ENCODE results near the gene AIPL1. TPM values are rescaled to one million over a fixed set of nuclear protein-coding genes. Genes with fewer than 3 reads are reported as not detected.

AIPL1 gene
- total RNA-seq, 2 donors from 2014 or later, result not detected

DNA sequence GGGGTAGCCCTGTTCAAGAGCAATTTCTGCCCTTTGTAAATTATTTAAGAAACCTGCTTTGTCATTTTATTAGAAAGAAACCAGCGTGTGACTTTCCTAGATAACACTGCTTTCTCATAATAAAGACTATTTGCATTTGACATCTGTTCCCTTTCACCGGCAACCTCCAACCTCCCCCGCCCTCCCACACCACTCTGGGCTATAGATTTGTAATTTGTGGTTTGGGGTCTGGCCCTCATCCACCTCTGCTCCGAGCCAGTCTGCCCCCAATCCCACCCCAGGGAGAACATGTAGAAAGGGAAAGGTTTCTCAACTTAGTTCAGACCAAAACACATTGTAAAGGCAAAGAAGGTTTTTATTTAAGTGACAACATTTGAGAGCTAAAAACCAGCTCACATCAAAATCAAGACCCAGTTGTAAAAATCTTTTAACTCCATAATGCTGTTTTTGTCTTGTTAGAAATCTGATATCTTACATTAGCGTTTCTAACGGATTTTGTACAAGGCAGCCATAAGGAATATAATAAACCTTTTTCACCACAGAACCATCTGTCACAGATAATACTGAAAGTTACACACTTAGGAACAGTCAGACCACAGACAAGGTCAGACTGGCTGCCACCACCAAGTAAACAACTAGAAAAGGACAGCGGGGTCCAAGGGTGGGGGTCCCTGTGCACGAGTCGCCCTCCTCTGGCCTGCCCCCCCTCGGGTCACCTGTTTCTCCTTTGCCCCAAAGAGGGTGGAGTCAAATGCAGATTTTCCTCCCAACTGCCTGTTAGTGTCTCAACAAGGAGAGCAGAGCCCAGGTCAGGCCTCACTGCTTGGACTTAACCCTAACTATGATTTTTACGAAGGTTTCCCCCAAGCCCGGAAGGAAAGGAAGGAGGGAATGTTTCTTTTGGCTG is 16.3 kb upstream of the AIPL1 start:
- H3K9me3 ChIP-seq (ENCODE audit: control insufficient read depth, low read length, poor library complexity, severe bottlenecking), result no peaks in the 10 kb centered on the region
- Mint-ChIP-seq H3K27me3 (no peaks in the 10 kb centered on the region), H3K27ac (peak overlapping the region; percentile 75), H3K36me3 (ENCODE audit: low read depth) (no peaks in the 10 kb centered on the region), H3K4me1 (peaks cover 15% of the 10 kb centered on the region), H3K4me3 (no peak overlapping the region)
- DNase-seq, result no peak
- no peak for ATAC-seq

DNA sequence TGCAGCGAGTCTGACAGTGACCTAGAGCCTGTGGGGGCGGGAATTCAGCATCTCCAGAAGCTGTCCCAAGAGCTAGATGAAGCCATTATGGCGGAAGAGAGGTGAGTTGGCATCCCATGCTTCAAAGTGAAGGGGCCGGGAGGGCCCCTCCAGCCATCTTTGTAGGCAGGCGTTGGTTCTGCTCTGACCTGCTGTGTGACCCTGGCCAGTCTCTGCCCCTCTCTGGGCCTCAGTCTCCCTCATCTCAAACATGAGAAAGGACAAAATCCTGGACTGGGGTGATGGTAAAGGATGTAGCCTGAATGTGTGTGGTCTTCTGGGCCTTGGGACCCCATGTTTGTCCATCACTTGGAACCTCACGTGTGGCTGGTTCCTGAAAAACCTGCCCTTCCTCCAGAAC is 14.4 kb upstream of the AIPL1 start:
- ATAC-seq (no peak), DNase-seq (no peak)
- Mint-ChIP-seq H3K36me3 (ENCODE audit: low read depth) (no peaks in the 10 kb centered on the region), H3K27ac (no peak overlapping the region), H3K4me3 (no peak overlapping the region), H3K27me3 (no peaks in the 10 kb centered on the region), H3K4me1 (peaks cover 13% of the 10 kb centered on the region)
- H3K9me3 ChIP-seq (ENCODE audit: control insufficient read depth, low read length, poor library complexity, severe bottlenecking), result no peaks in the 10 kb centered on the region

DNA sequence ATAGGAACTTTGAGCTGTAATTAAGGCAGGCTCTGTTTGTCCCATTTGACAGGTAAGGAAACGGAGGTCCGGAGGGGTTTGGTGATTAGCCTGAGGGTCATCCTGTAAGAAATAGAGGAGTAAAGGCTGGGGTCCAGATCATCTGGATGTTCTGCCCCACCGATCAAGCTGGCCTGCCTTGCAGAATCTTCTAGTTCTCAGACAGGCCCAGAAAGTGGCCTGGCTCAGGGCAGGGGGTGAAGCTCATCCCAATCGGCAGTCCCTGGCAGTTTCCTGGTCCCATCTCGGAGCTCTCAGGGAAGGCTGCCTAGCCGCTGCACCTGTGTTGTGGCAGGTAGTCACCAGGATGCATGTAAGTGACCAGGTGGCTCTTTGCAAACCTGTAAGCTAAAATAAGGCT is 13.6 kb upstream of the AIPL1 start:
- ATAC-seq, result no peak
- H3K36me3 Mint-ChIP-seq (ENCODE audit: low read depth), result no peaks in the 10 kb centered on the region
- no peak overlapping the region for H3K4me3 Mint-ChIP-seq

DNA sequence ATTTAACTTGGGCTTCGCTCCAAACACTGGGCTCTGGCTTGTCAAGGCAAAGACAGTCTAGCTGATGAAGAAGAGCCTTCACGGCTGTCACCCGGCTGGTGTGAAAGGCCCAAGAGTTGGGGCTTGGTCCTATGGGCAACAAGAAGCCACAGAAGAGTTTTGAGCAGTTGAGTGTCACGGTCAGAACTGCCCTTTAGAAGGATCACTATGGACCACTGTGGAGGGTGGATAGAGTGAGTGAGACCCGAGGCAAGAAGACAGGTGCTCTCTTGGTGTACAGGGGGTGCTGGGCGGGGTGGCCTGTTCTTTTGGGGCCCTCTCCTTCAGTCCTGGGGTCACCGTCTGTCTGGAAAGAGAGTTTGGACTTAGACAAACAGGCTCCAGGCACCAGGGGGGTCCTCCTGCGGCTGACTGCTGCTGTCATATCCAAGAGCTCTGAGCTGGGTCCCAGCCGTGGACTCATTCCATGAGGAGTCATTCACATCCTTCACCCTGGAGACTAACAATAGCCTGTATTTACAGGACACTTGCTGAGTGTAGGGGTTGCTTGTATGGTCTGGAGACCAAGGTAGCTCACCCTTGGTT is 11.7 kb upstream of the AIPL1 start:
- ATAC-seq, result no peak
- Mint-ChIP-seq H3K27ac (no peak overlapping the region), H3K4me1 (peaks cover 12% of the 10 kb centered on the region)

More for the DNA sequence above, 13.6 kb upstream of the AIPL1 start:
- H3K9me3 ChIP-seq (ENCODE audit: control insufficient read depth, low read length, poor library complexity, severe bottlenecking), result no peaks in the 10 kb centered on the region
- DNase-seq, result no peak
- no peak overlapping the region for H3K27ac Mint-ChIP-seq
- peaks cover 13% of the 10 kb centered on the region for H3K4me1 Mint-ChIP-seq
- no peaks in the 10 kb centered on the region for H3K27me3 Mint-ChIP-seq

DNA sequence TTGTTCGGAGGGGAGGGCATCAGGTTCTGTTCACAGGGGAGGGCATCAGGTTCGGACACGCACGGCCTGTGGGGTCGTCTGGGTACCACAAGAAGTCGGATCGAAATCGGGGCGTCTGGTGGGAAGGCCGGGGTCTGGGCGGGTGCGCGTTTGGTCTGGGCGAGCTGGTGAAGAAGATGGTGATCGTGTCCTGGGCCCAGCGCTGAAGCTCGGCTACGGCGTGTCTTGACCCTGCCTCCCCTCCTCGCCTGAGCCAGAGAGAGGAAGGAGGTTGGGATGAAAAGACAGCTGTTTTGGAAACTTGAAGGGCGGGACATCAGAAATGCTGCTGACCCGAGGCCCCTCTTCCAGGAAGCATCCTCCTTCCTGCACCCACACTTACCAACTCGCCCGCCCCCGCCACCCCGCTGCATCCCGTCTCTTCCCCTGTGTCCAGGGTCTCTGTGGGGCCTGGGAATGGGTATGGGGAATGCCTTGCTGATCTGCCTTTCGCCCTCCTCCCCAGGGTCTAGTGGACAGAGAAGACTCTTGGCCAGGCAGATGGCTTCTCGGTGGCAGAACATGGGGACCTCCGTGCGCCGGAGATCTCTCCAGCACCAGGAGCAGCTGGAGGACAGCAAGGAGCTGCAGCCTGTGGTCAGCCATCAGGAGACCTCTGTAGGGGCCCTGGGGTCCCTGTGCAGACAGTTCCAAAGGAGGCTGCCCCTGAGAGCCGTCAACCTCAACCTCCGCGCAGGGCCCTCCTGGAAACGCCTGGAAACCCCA is 9.8 kb upstream of the AIPL1 start:
- peaks cover 16% of the 10 kb centered on the region for H3K27me3 Mint-ChIP-seq

More for the DNA sequence above, 11.7 kb upstream of the AIPL1 start:
- Mint-ChIP-seq H3K27me3 (no peaks in the 10 kb centered on the region), H3K36me3 (ENCODE audit: low read depth) (no peaks in the 10 kb centered on the region), H3K4me3 (no peak overlapping the region)
- no peak for DNase-seq
- no peaks in the 10 kb centered on the region for H3K9me3 ChIP-seq (ENCODE audit: control insufficient read depth, low read length, poor library complexity, severe bottlenecking)

DNA sequence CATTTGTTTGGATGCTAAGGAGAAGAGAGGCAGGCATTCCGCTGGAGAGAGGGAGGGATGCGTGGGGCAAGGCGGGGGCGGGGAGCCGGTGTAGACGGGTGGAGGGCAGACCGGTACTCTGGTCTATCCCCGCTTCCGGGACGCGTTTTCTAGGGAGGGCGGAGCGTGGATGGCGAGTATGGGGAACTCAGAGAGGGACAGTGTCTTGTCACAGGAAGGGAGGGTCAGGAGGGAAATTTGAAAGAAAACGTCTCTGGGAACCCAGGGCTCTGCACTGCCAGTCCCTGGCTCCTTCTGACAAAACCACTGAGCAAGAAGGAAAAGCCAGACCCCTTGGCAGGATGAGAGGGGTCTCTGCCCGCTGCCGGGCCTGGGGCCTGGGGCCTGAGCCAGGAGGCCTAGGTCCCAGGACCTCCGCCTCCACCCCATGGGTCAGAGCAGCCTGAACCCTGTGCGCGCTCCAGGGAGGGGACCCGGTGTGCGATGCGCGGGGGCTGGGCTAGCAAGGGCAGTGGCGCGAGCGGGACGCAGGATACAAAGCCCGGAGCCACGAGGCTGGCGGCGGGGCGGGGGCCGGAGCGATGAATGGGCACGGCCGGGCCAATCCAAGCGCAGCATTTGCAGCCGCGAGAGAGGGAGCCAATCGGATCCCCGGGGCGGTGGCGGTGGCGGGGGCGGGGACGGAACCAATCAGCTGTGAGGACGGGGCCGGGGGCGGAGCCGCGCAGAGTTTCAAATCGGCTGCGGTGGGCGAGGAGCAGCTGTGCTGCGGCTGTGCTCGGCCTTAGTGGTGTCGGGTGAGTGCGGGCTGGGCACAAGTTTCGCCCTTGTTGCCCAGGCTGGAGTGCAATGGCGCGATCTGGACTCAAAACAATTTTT is 9.0 kb upstream of the AIPL1 start, which contains the start of gene PIMREG:
PIMREG (plus strand) TSS at position 764 of the 879 bp plus-strand sequence. CDS start 656 bp downstream, outside the sequence.
- Mint-ChIP-seq H3K4me3 (peak within 1 kb of the TSS; percentile 97), H3K27me3 (peaks cover 24% of the 10 kb centered on the region), H3K27ac (peak within 1 kb of the TSS; percentile 60), H3K36me3 (ENCODE audit: low read depth) (peaks cover 2% of the 10 kb centered on the region), H3K4me1 (peaks cover 11% of the 10 kb centered on the region)
- DNase-seq, result peak; percentile 80 to 87 (median 86)
- peak; percentile 99 for ATAC-seq
- H3K9me3 ChIP-seq (ENCODE audit: control insufficient read depth, low read length, poor library complexity, severe bottlenecking), result no peaks in the 10 kb centered on the region

More for the DNA sequence above, 9.8 kb upstream of the AIPL1 start:
- no peaks in the 10 kb centered on the region for H3K36me3 Mint-ChIP-seq (ENCODE audit: low read depth)
- no peak for DNase-seq
- H3K9me3 ChIP-seq (ENCODE audit: control insufficient read depth, low read length, poor library complexity, severe bottlenecking), result no peaks in the 10 kb centered on the region
- ATAC-seq, result no peak
- H3K4me3 Mint-ChIP-seq, result peak overlapping the region; percentile 97
- peak overlapping the region; percentile 60 for H3K27ac Mint-ChIP-seq
- peaks cover 11% of the 10 kb centered on the region for H3K4me1 Mint-ChIP-seq

DNA sequence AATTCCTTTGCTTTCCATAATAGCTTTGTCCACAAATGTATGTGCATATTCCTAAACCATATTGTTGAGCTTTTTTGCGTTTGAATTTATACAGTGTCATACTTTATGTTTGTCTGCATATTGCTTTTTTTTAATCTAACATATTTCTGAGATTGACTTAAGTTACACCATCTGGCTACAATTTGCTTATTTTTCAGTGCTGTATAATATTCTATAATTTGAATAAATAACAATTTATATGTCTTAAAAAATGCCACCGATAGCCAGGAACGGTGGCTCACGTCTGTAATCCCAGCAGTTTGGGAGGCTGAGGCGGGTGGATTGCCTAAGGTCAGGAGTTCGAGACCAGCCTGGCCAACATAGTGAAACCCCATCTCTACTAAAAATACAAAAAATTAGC is 7.9 kb upstream of the AIPL1 start:
- H3K36me3 Mint-ChIP-seq (ENCODE audit: low read depth), result peaks cover 2% of the 10 kb centered on the region
- no peak for DNase-seq
- H3K27me3 Mint-ChIP-seq, result peaks cover 27% of the 10 kb centered on the region
- H3K9me3 ChIP-seq (ENCODE audit: control insufficient read depth, low read length, poor library complexity, severe bottlenecking), result no peaks in the 10 kb centered on the region
- H3K4me3 Mint-ChIP-seq, result peak overlapping the region; percentile 97
- H3K4me1 Mint-ChIP-seq, result peaks cover 11% of the 10 kb centered on the region
- H3K27ac Mint-ChIP-seq, result peak overlapping the region; percentile 60
- ATAC-seq, result no peak

DNA sequence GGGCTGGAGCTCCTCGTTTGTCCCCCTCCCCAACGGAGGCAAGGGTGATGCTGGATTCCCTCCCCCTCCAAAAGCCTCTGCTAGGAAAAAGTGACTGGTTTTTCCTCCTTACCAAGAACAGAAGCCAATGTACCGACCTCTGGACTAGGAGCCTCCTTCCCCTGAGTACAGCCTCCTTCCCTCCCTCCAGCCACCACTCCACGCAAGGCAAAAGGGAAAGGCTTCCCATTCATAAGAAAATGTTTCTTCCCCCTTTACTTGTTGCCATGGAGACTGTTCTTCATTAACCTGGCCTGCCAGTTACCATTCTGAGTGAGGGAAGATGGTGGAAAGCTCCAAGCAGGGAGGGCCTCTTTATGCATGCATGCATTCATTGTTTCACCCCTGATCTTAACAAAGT is 5.0 kb upstream of the AIPL1 start:
- ATAC-seq, result no peak
- DNase-seq, result no peak
- peaks cover 13% of the 10 kb centered on the region for H3K4me1 Mint-ChIP-seq
- peaks cover 4% of the 10 kb centered on the region for H3K36me3 Mint-ChIP-seq (ENCODE audit: low read depth)
- no peak overlapping the region for H3K27ac Mint-ChIP-seq
- peaks cover 47% of the 10 kb centered on the region for H3K27me3 Mint-ChIP-seq
- H3K4me3 Mint-ChIP-seq, result no peak overlapping the region
- no peaks in the 10 kb centered on the region for H3K9me3 ChIP-seq (ENCODE audit: control insufficient read depth, low read length, poor library complexity, severe bottlenecking)

DNA sequence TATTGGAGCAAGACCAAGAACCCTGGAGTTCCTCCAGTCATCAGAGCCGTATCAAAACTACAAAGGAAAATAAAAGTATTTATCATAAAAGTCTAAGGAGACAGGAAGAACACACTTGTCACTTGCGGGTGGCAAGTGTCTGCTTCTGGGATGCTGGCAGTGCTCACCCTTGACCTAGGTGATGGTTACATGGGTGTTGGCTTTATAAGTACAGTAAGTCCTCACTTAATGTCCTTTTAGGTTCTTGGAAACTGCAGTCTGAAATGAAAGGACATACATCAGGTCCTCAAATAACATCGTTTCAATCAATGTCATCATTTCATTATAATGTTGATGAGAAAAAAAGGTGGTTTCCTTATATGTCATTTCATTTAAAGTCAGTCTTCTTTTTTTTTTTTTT is 3.0 kb upstream of the AIPL1 start:
- H3K9me3 ChIP-seq (ENCODE audit: control insufficient read depth, low read length, poor library complexity, severe bottlenecking), result no peaks in the 10 kb centered on the region
- H3K27me3 Mint-ChIP-seq, result peaks cover 47% of the 10 kb centered on the region
- ATAC-seq (no peak), DNase-seq (no peak)
- peaks cover 2% of the 10 kb centered on the region for H3K4me1 Mint-ChIP-seq
- no peak overlapping the region for H3K4me3 Mint-ChIP-seq
- H3K36me3 Mint-ChIP-seq (ENCODE audit: low read depth), result peaks cover 4% of the 10 kb centered on the region
- H3K27ac Mint-ChIP-seq, result no peak overlapping the region

DNA sequence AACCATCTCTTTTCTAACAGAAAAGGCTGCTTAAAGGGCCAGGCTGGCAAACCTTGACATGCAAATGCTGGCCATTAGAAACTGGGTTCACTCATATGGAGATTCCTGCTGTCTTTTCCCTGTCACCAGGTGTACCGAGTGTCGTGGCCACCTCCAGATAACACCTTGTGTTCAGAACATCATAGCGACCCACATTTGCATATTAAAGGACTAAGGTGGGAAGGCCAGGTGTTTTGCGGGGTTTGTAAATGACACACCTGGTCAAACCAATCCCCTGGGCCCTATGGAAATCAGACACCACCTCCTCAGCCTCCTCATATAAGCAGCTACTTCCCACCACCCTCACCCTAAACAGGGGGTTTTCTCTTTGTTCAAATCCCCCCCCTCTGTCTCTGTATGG is 2.5 kb upstream of the AIPL1 start:
- Mint-ChIP-seq H3K4me3 (no peak overlapping the region), H3K36me3 (ENCODE audit: low read depth) (peaks cover 4% of the 10 kb centered on the region), H3K27me3 (peaks cover 47% of the 10 kb centered on the region), H3K27ac (no peak overlapping the region), H3K4me1 (peaks cover 2% of the 10 kb centered on the region)
- ATAC-seq (no peak), DNase-seq (no peak)
- H3K9me3 ChIP-seq (ENCODE audit: control insufficient read depth, low read length, poor library complexity, severe bottlenecking), result no peaks in the 10 kb centered on the region

DNA sequence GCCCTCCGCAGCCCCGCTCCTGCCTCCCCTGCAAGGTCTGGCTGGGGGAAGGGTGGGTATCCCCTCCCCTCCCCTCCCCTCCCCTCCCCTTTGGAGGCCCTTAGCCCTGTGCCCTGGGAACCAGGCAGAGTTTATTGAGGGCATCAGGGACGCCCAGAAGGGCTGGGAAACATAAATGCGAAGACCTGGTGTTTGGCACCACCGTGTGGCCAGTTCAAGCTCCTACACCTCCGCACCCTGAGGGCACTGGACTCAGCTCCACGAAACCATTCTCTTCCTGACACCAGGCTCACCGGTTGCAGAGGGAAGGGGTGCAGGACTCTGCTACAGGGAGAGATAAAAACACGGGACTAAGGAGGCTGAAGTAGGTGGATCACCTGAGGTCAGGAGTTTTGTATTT is 1.0 kb upstream of the AIPL1 start:
- Mint-ChIP-seq H3K27ac (no peak overlapping the region), H3K4me3 (peak overlapping the region; percentile 61), H3K36me3 (ENCODE audit: low read depth) (peaks cover 4% of the 10 kb centered on the region), H3K27me3 (peaks cover 44% of the 10 kb centered on the region), H3K4me1 (peaks cover 2% of the 10 kb centered on the region)
- ATAC-seq, result peak; percentile 98
- no peaks in the 10 kb centered on the region for H3K9me3 ChIP-seq (ENCODE audit: control insufficient read depth, low read length, poor library complexity, severe bottlenecking)
- DNase-seq, result peak; percentile 38 to 51 (median 40)

DNA sequence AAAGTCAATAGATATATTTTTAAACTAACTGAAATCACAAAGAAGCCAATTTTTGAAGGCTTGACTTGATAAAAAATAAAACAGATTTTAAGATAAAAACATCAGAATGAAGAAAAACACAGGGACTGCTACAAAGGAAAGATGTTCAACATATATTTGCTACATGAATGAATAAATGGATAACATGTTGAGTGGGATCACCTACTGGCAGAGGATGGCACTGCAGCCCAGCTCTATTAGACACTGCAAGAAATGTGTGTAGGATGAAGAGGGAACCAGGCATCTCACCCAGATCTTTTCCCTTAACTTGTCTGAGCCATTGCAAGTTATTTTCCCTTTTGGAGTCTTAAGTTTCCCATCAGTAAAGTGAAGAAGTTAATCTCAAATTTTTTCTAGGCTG is 4.2 kb downstream of the AIPL1 start:
- H3K27ac Mint-ChIP-seq, result no peak overlapping the region
- peaks cover 15% of the 10 kb centered on the region for H3K4me1 Mint-ChIP-seq
- H3K4me3 Mint-ChIP-seq, result no peak overlapping the region
- H3K36me3 Mint-ChIP-seq (ENCODE audit: low read depth), result no peaks in the 10 kb centered on the region
- no peak for DNase-seq
- no peak for ATAC-seq
- peaks cover under 1% of the 10 kb centered on the region for H3K27me3 Mint-ChIP-seq
- peaks cover 5% of the 10 kb centered on the region for H3K9me3 ChIP-seq (ENCODE audit: control insufficient read depth, low read length, poor library complexity, severe bottlenecking)
